PC-3 (cell line): ENCODE results near the gene KIF15.

ENCODE experiments used
- EZH2 ChIP-seq: fragments of 300-600 bp; sonication (generic); IDR thresholded peaks from one replicate; pipeline ENCODE4 v1.6.1; 2017; ENCODE audit warnings: antibody characterized with exemption, mild to moderate bottlenecking, low read length; ENCODE audit not compliant: unreplicated experiment
- EZH2phosphoT487 ChIP-seq: fragments of 300-600 bp; sonication (generic); IDR thresholded peaks from 2 replicates; pipeline ENCODE4 v1.6.1; 2018; ENCODE audit warnings: mild to moderate bottlenecking, antibody characterized with exemption, low read length, borderline replicate concordance
- TF ChIP-seq, protein P1 (sequence below): fragments of 300-600 bp; sonication (generic); conservative IDR thresholded peaks from 2 replicates; pipeline ENCODE4 v1.5.1; 2017; ENCODE audit warnings: antibody characterized with exemption, low read depth, mild to moderate bottlenecking, low read length

DNA sequence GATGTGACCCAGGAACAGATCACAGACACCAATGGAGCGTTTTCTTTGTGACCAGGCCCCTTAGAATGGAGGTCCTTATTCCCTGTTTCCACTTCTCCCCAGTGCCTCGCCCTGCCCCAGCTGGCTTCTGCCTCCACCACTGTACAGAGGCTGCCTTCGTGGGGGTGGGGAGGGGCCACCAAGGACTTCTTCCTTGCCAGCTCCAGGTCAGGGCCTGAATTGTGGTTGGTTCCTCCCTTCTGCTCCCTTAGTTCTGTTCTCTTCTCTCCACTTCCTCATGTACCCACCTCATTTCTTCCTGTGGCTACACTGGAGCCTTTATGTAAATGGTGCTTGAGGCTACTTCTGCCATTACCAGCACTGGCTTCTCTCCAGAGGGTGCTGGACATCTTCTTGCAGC, 129.3 kb downstream of the KIF15 start:
- TF ChIP-seq, protein P1, sequence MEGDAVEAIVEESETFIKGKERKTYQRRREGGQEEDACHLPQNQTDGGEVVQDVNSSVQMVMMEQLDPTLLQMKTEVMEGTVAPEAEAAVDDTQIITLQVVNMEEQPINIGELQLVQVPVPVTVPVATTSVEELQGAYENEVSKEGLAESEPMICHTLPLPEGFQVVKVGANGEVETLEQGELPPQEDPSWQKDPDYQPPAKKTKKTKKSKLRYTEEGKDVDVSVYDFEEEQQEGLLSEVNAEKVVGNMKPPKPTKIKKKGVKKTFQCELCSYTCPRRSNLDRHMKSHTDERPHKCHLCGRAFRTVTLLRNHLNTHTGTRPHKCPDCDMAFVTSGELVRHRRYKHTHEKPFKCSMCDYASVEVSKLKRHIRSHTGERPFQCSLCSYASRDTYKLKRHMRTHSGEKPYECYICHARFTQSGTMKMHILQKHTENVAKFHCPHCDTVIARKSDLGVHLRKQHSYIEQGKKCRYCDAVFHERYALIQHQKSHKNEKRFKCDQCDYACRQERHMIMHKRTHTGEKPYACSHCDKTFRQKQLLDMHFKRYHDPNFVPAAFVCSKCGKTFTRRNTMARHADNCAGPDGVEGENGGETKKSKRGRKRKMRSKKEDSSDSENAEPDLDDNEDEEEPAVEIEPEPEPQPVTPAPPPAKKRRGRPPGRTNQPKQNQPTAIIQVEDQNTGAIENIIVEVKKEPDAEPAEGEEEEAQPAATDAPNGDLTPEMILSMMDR: no peak
- no peak for TF ChIP-seq EZH2phosphoT487
- no peak for TF ChIP-seq EZH2
